Fibroblast of the aortic adventitia (primary cell): ENCODE data around the gene NMNAT1. TPM values are rescaled to one million over a fixed set of nuclear protein-coding genes. Genes with fewer than 3 reads are reported as not detected.
A peak's percentile ranks its signal among the peaks of the same experiment; 100 is the strongest.

Source experiments
- DNase-seq: peaks from one replicate; pipeline ENCODE4 v3.0.0-alpha.2; 2010; ENCODE audit warnings: low read depth
- H3K4me3 ChIP-seq: 2 replicates; pipeline ENCODE4 v1.5.1; 2011; ENCODE audit warnings: low read depth, mild to moderate bottlenecking, control low read depth, low read length, moderate library complexity
- CTCF ChIP-seq: IDR thresholded peaks from 2 replicates; pipeline ENCODE4 v1.5.1; 2011; ENCODE audit warnings: mild to moderate bottlenecking, low read length, control low read depth, inconsistent platforms; ENCODE audit not compliant: insufficient read depth
- total RNA-seq: library from RNA; depleted of rRNA; stranded (reverse); fragments of >200 nt; gene quantifications from 2 replicates; pipeline ENCODE4 v1.2.3, GENCODE V29; 2012; ENCODE audit warnings: low replicate concordance

The NMNAT1 gene
- total RNA-seq, 1 donor, result 10.6 TPM

GRCh38 chr1:9946315-9946714 lies 3.0 kb downstream of the NMNAT1 start:
- TF ChIP-seq CTCF, result no peak
- DNase-seq, result no peak
- H3K4me3 ChIP-seq, result no peak overlapping the region

DNA sequence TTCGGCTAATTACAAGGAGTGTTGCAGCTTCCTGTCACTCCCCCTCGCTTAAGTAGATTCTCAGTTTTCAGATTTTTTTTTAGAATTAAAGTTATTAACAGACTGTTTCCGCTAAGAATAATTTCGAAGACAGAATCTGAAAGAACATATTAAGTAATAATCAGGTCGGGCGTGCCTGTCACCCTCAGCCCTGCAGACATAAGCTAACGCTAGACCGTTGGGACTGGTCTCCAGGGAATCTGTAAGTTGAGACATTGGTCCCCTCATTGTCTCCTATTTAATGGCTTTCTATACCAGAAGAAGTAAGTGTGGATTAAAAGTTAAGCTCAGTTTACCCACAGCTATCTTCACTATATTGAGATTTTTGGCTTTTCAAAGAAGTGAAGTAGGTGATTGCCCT lies 14.5 kb downstream of the NMNAT1 start:
- DNase-seq, result no peak
- TF ChIP-seq CTCF, result no peak
- H3K4me3 ChIP-seq, result no peak overlapping the region

GRCh38 chr1:9960011-9960410 lies 16.7 kb downstream of the NMNAT1 start:
- peak; percentile 73 for DNase-seq
- TF ChIP-seq CTCF, result no peak
- no peak overlapping the region for H3K4me3 ChIP-seq

DNA sequence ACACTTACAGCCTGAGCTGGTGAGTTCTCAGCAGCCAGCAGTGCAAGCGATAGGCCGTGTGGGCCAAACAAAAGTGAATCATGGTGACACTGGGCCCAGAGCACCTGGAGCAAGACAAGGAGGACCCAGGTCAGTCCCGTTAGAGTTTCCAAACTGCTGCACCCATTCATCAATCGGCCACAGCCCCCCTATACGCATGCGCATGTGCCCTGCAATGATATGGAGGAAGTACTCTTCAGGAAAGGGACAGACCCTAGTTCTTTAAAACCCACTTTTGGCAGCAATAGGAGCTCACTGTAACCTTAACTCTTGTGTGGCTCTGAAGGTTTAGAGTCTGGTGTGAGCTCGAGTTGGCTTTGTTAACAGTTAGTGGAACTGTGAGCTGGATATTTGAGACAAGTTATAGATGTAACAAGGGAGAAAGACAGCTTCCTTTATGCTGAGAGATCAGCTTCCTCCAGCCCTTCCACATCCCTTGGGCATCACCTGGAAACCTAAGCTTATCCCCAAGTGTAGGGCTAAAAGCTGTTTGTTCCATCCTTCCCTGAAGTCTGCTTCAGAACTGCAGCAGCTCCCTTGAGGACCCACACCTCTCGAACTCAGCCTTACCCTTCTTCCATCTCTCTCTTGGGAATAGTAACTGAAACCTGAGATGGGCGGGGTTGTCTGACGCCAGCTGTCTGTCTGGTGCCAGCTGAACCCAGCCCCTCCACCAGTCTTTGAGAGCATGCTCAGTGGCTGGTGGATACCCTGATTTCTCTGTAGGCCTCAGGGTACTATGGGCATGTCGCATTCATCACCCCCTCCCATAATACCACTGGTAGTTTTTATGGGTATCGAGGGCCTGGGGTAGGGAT lies 17.7 kb downstream of the NMNAT1 start:
- DNase-seq, result peak; percentile 24
- H3K4me3 ChIP-seq, result no peak overlapping the region
- TF ChIP-seq CTCF, result no peak

GRCh38 chr1:9984253-9984652 lies 41.0 kb downstream of the NMNAT1 start:
- TF ChIP-seq CTCF, result no peak

GRCh38 chr1:9985001-9985400 lies 41.7 kb downstream of the NMNAT1 start:
- no peak overlapping the region for H3K4me3 ChIP-seq
- no peak for TF ChIP-seq CTCF
- DNase-seq, result no peak

More at GRCh38 chr1:9984253-9984652, 41.0 kb downstream of the NMNAT1 start:
- DNase-seq, result no peak
- H3K4me3 ChIP-seq, result no peak overlapping the region

DNA sequence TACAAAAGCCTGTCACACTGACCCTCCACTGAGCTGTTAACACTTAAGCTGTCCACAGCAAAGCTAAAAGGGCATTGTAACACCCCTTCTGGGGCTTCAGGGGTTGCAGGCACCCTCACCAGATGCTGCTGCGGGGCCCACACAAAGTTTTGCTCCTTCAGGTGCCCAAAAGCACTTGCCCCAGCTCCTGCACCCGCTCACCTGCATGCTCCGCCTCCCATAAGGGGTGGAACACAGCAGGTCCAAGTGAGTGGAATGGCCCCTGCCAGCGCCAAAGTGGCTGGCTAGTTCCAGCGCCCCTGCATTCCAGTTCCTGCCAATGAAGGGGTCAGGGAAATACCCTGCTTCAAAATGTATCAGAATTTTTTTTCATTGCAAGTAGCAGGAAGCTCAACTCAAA lies 46.5 kb downstream of the NMNAT1 start:
- DNase-seq, result no peak
- no peak for TF ChIP-seq CTCF
- no peak overlapping the region for H3K4me3 ChIP-seq
